DND-41 (cell line): ENCODE measurements around the gene SCNN1A.

ENCODE experiments used
- ATAC-seq: fragments of 200-7000 bp; cut with Tn5 transposase; 3 replicates; pipeline ENCODE4 v1.9.1; 2021; ENCODE audit warnings: low read depth; ENCODE audit not compliant: insufficient read depth
- DNase-seq: peaks from one replicate; pipeline ENCODE4 v3.0.0-alpha.2; 2020
- H2AFZ ChIP-seq: 2 replicates; pipeline ENCODE4 v1.6.0; 2012; ENCODE audit warnings: low read depth, low read length
- H3K27ac ChIP-seq: 2 replicates; pipeline ENCODE4 v1.5.1; 2012; ENCODE audit warnings: low read length, inconsistent platforms
- H3K27me3 ChIP-seq: fragments of 200-600 bp; sonication (generic); 2 replicates; pipeline ENCODE4 v1.6.0; 2012; ENCODE audit warnings: low read length, mild to moderate bottlenecking, inconsistent platforms; ENCODE audit not compliant: insufficient read depth, poor library complexity
- H3K36me3 ChIP-seq: 2 replicates; pipeline ENCODE4 v1.5.1; 2012; ENCODE audit warnings: low read length, inconsistent platforms; ENCODE audit not compliant: insufficient read depth
- H3K4me1 ChIP-seq: 2 replicates; pipeline ENCODE4 v1.5.1; 2012; ENCODE audit warnings: mild to moderate bottlenecking, low read length; ENCODE audit not compliant: insufficient read depth
- H3K4me2 ChIP-seq: 2 replicates; pipeline ENCODE4 v1.6.0; 2012; ENCODE audit warnings: mild to moderate bottlenecking, moderate library complexity, low read length, inconsistent platforms; ENCODE audit not compliant: insufficient read depth
- H3K4me3 ChIP-seq, 2 experiments: fragments of 200-600 bp in 1 of 2; shearing (Covaris generic) in 1 of 2; 2 replicates each; pipeline ENCODE4 v1.5.1; 2012 to 2016; ENCODE audit warnings: inconsistent platforms in 2 of 2, low read length in 2 of 2, mild to moderate bottlenecking in 2 of 2, low read depth in 1 of 2, moderate library complexity in 1 of 2
- H3K79me2 ChIP-seq: 2 replicates; pipeline ENCODE4 v1.6.0; 2012; ENCODE audit warnings: low read length, inconsistent platforms; ENCODE audit not compliant: insufficient read depth
- H3K9ac ChIP-seq: 2 replicates; pipeline ENCODE4 v1.6.0; 2012; ENCODE audit warnings: low read depth, mild to moderate bottlenecking, inconsistent platforms, low read length, moderate library complexity
- H3K9me3 ChIP-seq: 2 replicates; pipeline ENCODE4 v1.5.1; 2012; ENCODE audit warnings: low read length, moderate library complexity, mild to moderate bottlenecking, inconsistent platforms; ENCODE audit not compliant: insufficient read depth, severe bottlenecking
- H4K20me1 ChIP-seq: 2 replicates; pipeline ENCODE4 v1.6.0; 2012; ENCODE audit warnings: low read length; ENCODE audit not compliant: insufficient read depth
- CTCF ChIP-seq: IDR thresholded peaks from 2 replicates; pipeline ENCODE4 v1.5.1; 2012; ENCODE audit warnings: borderline replicate concordance, low read length, moderate library complexity, mild to moderate bottlenecking; ENCODE audit not compliant: poor library complexity, severe bottlenecking; ENCODE audit errors: extremely low read depth
- EZH2 ChIP-seq: IDR thresholded peaks from 3 replicates; pipeline ENCODE4 v1.6.1; 2012; ENCODE audit warnings: borderline replicate concordance, low read depth, mild to moderate bottlenecking, moderate library complexity, low read length, inconsistent platforms; ENCODE audit not compliant: severe bottlenecking

The SCNN1A gene

GRCh38 chr12:6354495-6355393 is 20.6 kb downstream of the SCNN1A start:
- Histone ChIP-seq H3K36me3 (no peaks in the 10 kb centered on the region), H3K27ac (no peak overlapping the region), H3K4me1 (no peaks in the 10 kb centered on the region), H3K27me3 (no peaks in the 10 kb centered on the region), H3K9me3 (no peaks in the 10 kb centered on the region), H4K20me1 (no peaks in the 10 kb centered on the region), H2AFZ (no peak overlapping the region), H3K79me2 (no peaks in the 10 kb centered on the region), H3K9ac (no peak overlapping the region), H3K4me3 (no peak overlapping the region), H3K4me2 (no peak overlapping the region)
- TF ChIP-seq CTCF (no peak), EZH2 (no peak)
- DNase-seq (no peak), ATAC-seq (no peak)

GRCh38 chr12:6352193-6353173 is 22.9 kb downstream of the SCNN1A start:
- no peak for DNase-seq
- Histone ChIP-seq H3K9ac (no peak overlapping the region), H3K27me3 (no peaks in the 10 kb centered on the region), H3K9me3 (no peaks in the 10 kb centered on the region), H3K4me2 (no peak overlapping the region), H3K27ac (no peak overlapping the region), H2AFZ (no peak overlapping the region), H3K4me3 (no peak overlapping the region), H3K4me1 (peaks cover 3% of the 10 kb centered on the region; the same call in 1 of the 2 replicates), H4K20me1 (no peaks in the 10 kb centered on the region), H3K36me3 (no peaks in the 10 kb centered on the region), H3K79me2 (no peaks in the 10 kb centered on the region)
- ATAC-seq = no peak
- TF ChIP-seq CTCF (no peak), EZH2 (no peak)

GRCh38 chr12:6351622-6352021 is 23.7 kb downstream of the SCNN1A start:
- H3K27me3 ChIP-seq = no peaks in the 10 kb centered on the region
- H4K20me1 ChIP-seq = no peaks in the 10 kb centered on the region
- TF ChIP-seq CTCF = no peak
- ATAC-seq = no peak
- H3K79me2 ChIP-seq = no peaks in the 10 kb centered on the region
- H3K9me3 ChIP-seq = no peaks in the 10 kb centered on the region
- H3K4me3 ChIP-seq = no peak overlapping the region
- H3K9ac ChIP-seq = no peak overlapping the region
- no peaks in the 10 kb centered on the region for H3K36me3 ChIP-seq
- H2AFZ ChIP-seq = no peak overlapping the region
- H3K4me1 ChIP-seq = peaks cover 5% of the 10 kb centered on the region; the same call in 1 of the 2 replicates
- no peak overlapping the region for H3K27ac ChIP-seq
- H3K4me2 ChIP-seq = no peak overlapping the region
- no peak for DNase-seq
